GM21423 (cell line): Measurements from ENCODE around the gene RBM47.

Source experiments
- ATAC-seq: cut with Tn5 transposase; IDR thresholded peaks from one replicate; pipeline ENCODE4 v1.9.1; 2021; ENCODE audit warnings: mild to moderate bottlenecking, moderate library complexity; ENCODE audit not compliant: unreplicated experiment

Gene RBM47

GRCh38 chr4:40380647-40381046 lies 249.0 kb downstream of the RBM47 start:
- no peak for ATAC-seq

- no peak for ATAC-seq
Measured at GRCh38 chr4:40379248-40379647, 250.4 kb downstream of the RBM47 start.

- ATAC-seq: no peak
Measured at GRCh38 chr4:40378619-40379018, 251.0 kb downstream of the RBM47 start.

- no peak for ATAC-seq
Measured at GRCh38 chr4:40377512-40378365, 251.9 kb downstream of the RBM47 start.

GRCh38 chr4:40375620-40376019 lies 254.0 kb downstream of the RBM47 start:
- ATAC-seq: no peak

GRCh38 chr4:40375095-40375494 lies 254.6 kb downstream of the RBM47 start:
- ATAC-seq: no peak

- no peak for ATAC-seq
Measured at GRCh38 chr4:40373636-40374035, 256.0 kb downstream of the RBM47 start.
